ENCODE measurements around the gene FGF1.

DNA sequence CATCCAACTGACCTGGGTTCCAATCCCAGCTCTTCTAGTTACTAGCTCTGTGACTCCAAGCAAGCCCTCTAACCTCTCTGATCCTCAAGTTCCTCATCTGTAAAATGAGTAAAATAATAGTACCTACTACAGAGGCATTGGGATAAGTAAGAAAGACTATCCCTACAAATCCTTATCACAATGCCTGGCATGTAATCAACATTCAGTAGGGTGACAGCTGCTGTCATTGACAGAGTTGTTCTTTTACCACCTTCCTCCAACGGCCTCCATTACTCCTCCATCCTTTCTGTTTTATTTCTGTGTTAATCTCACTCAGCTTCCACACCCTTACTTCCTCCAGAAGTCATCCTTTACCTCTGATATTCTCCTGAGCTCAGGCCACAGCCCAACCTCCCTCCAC, 40.4 kb downstream of the FGF1 start:
- no peak for TF ChIP-seq CTCF (IDR thresholded peaks at IDR 0.05; ENCODE audit: extremely low read depth in 1 of 2, insufficient read depth in 1 of 2, low read depth in 1 of 2, low read length in 2 of 2)
- TF ChIP-seq POLR2A (IDR thresholded peaks at IDR 0.05; ENCODE audit: low read depth, low read length): no peak
- TF ChIP-seq POLR2AphosphoS5 (IDR thresholded peaks at IDR 0.05; ENCODE audit: insufficient read depth, low read depth, low read length): no peak
- TF ChIP-seq EZH2 (IDR thresholded peaks at IDR 0.05; ENCODE audit: borderline replicate concordance, low read depth, low read length, severe bottlenecking): no peak
- no peak for TF ChIP-seq JUN (IDR thresholded peaks at IDR 0.05; ENCODE audit: borderline replicate concordance, insufficient read depth, insufficient read length, low read depth)
- TF ChIP-seq, protein P1, sequence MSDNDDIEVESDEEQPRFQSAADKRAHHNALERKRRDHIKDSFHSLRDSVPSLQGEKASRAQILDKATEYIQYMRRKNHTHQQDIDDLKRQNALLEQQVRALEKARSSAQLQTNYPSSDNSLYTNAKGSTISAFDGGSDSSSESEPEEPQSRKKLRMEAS (IDR thresholded peaks at IDR 0.05; ENCODE audit: insufficient read depth, insufficient read length): no peak
- no peak for TF ChIP-seq FOS (IDR thresholded peaks at IDR 0.05; ENCODE audit: borderline replicate concordance, insufficient read depth, low read length)
- TF ChIP-seq GATA2 (IDR thresholded peaks at IDR 0.05; ENCODE audit: insufficient read depth, insufficient read length, low read depth, low read length): no peak
- no peak for TF ChIP-seq MYC (IDR thresholded peaks at IDR 0.05; ENCODE audit: low read depth, low read length)

Data from endothelial cell of umbilical vein (primary cell).